Omental fat pad (tissue), 4 donors: ENCODE data around the gene MUS81. TPM values are rescaled to one million over a fixed set of nuclear protein-coding genes. Genes with fewer than 3 reads are reported as not detected.
A peak's percentile ranks its signal among the peaks of the same experiment; 100 is the strongest.

Source experiments
- ATAC-seq: fragments of 150-250 bp; one replicate; pipeline ENCODE4 v1.9.1; 2016; ENCODE audit warnings: mild to moderate bottlenecking, moderate library complexity; ENCODE audit not compliant: low FRiP score
- DNase-seq: peaks from one replicate; pipeline ENCODE4 v3.0.0-alpha.2; 2019; ENCODE audit warnings: low spot score
- total RNA-seq, 4 donors: library from RNA; depleted of rRNA; stranded (reverse); fragments of >200 nt; gene quantifications; one replicate each; pipeline ENCODE4 v1.1.0, GENCODE V29; 2016
- TF ChIP-seq, protein P1 (sequence below), 3 donors: fragments of 450-650 bp; IDR thresholded peaks; one replicate each; pipeline ENCODE4 v1.5.1; 2016 to 2017; ENCODE audit warnings: antibody characterized with exemption in 3 of 3, mild to moderate bottlenecking in 3 of 3, moderate library complexity in 2 of 3

Gene MUS81
- total RNA-seq, 4 donors from 2014 or later, result 25.9 to 60.8 (median 28.8) TPM

DNA sequence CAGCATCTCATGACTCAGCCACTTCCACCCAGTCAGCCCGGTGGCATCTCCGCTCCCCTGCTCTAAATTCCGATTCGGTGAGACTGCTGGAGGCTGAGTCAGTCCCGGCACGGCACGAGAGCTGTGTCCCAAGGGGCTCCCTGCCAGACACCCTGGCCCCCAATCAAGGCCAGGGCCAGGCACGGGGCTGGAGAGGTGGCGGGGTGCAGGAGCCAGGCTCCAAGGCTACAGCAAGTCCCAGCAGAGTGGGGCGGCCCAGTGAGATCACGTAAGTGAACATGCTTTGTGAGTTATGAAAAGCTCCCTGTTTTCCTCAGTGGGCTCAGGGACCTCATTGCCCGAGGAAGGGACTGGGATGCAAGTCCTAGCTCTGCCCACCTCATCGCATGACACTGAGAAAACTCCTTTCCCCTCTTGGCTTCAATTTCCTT lies 55.6 kb downstream of the MUS81 start:
- ATAC-seq (peak; percentile 74), DNase-seq (peak; percentile 75)

More for the DNA sequence above, 55.6 kb downstream of the MUS81 start:
- TF ChIP-seq, protein P1, sequence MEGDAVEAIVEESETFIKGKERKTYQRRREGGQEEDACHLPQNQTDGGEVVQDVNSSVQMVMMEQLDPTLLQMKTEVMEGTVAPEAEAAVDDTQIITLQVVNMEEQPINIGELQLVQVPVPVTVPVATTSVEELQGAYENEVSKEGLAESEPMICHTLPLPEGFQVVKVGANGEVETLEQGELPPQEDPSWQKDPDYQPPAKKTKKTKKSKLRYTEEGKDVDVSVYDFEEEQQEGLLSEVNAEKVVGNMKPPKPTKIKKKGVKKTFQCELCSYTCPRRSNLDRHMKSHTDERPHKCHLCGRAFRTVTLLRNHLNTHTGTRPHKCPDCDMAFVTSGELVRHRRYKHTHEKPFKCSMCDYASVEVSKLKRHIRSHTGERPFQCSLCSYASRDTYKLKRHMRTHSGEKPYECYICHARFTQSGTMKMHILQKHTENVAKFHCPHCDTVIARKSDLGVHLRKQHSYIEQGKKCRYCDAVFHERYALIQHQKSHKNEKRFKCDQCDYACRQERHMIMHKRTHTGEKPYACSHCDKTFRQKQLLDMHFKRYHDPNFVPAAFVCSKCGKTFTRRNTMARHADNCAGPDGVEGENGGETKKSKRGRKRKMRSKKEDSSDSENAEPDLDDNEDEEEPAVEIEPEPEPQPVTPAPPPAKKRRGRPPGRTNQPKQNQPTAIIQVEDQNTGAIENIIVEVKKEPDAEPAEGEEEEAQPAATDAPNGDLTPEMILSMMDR (IDR thresholded peaks at IDR 0.05), result no peak

Other genes starting within 250 kb of the MUS81 start
- gene MAP3K11, start 246.2 kb upstream of the MUS81 start, total RNA-seq, result 10 to 100 TPM; 29.6 to 69.5 (median 44.8) TPM
- gene PCNX3, start 244.7 kb upstream of the MUS81 start, total RNA-seq, result 10 to 100 TPM; 15.8 to 25.1 (median 20.7) TPM
- gene SIPA1, start 222.3 kb upstream of the MUS81 start, total RNA-seq, result 10 to 100 TPM; 19.3 to 60.5 (median 33.3) TPM
- 10 to 100 TPM; 37.8 to 72.7 (median 46.8) TPM for gene RELA, start 197.5 kb upstream of the MUS81 start, total RNA-seq
- 10 to 100 TPM; 39.8 to 48.2 (median 44.7) TPM for gene KAT5, start 148.2 kb upstream of the MUS81 start, total RNA-seq
- gene RNASEH2C, start 139.6 kb upstream of the MUS81 start, total RNA-seq, result 100 to 1,000 TPM in 3 of 4 donors, 10 to 100 TPM in 1; 89.7 to 192 (median 125) TPM
- gene AP5B1, start 79.5 kb upstream of the MUS81 start, total RNA-seq, result 10 to 100 TPM; 15.4 to 32.8 (median 30.9) TPM
- not detected for gene OVOL1, start 73.4 kb upstream of the MUS81 start, total RNA-seq
- 1 to 10 TPM in 2 of 4 donors, under 1 TPM in 2; 0.79 to 1.6 (median 1.1) TPM for gene SNX32, start 26.5 kb upstream of the MUS81 start, total RNA-seq
- gene CFL1, start 2.3 kb upstream of the MUS81 start, total RNA-seq, result 100 to 1,000 TPM; 485 to 798 (median 586) TPM
- gene EFEMP2, start 12.4 kb downstream of the MUS81 start, total RNA-seq, result 10 to 100 TPM; 39.4 to 81.8 (median 66.1) TPM
- gene CTSW, start 19.4 kb downstream of the MUS81 start, total RNA-seq, result 1 to 10 TPM; 1.6 to 3.9 (median 2.8) TPM
- gene FIBP, start 28.0 kb downstream of the MUS81 start, total RNA-seq, result 10 to 100 TPM; 48.8 to 66.4 (median 54.6) TPM
- gene CCDC85B, start 30.2 kb downstream of the MUS81 start, total RNA-seq, result 10 to 100 TPM; 40.2 to 85.9 (median 59.4) TPM
- 100 to 1,000 TPM in 2 of 4 donors, 10 to 100 TPM in 1, 1 to 10 TPM in 1; 2.8 to 223 (median 57.0) TPM for gene FOSL1, start 40.0 kb downstream of the MUS81 start, total RNA-seq
- 10 to 100 TPM; 14.0 to 18.8 (median 17.5) TPM for gene C11orf68, start 58.6 kb downstream of the MUS81 start, total RNA-seq
- gene DRAP1, start 59.0 kb downstream of the MUS81 start, total RNA-seq, result 10 to 100 TPM; 53.0 to 88.6 (median 72.5) TPM
- under 1 TPM in 1 of 4 donors, not detected in 3; 0.24 TPM for gene TSGA10IP, start 85.0 kb downstream of the MUS81 start, total RNA-seq
- gene SART1, start 101.3 kb downstream of the MUS81 start, total RNA-seq, result 10 to 100 TPM; 22.5 to 62.4 (median 47.1) TPM
- gene EIF1AD, start 141.7 kb downstream of the MUS81 start, total RNA-seq, result 10 to 100 TPM; 24.6 to 58.2 (median 28.8) TPM
- gene BANF1, start 142.1 kb downstream of the MUS81 start, total RNA-seq, result 10 to 100 TPM; 24.6 to 40.8 (median 33.0) TPM
- gene CST6, start 151.6 kb downstream of the MUS81 start, total RNA-seq, result 1 to 10 TPM in 2 of 4 donors, not detected in 2; 1.6 to 6.2 TPM
- gene CATSPER1, start 166.0 kb downstream of the MUS81 start, total RNA-seq, result under 1 TPM in 2 of 4 donors, not detected in 2; 0.24 to 0.69 TPM
- gene GAL3ST3, start 188.7 kb downstream of the MUS81 start, total RNA-seq, result 1 to 10 TPM in 1 of 4 donors, under 1 TPM in 1, not detected in 2; 0.19 to 1.2 TPM
- 100 to 1,000 TPM in 3 of 4 donors, 10 to 100 TPM in 1; 98.9 to 173 (median 140) TPM for gene SF3B2, start 191.9 kb downstream of the MUS81 start, total RNA-seq
- 10 to 100 TPM; 24.5 to 41.1 (median 38.0) TPM for gene PACS1, start 209.8 kb downstream of the MUS81 start, total RNA-seq